ENCODE measurements around the gene MRPL17. TPM values are rescaled to one million over a fixed set of nuclear protein-coding genes. Genes with fewer than 3 reads are reported as not detected.
A peak's percentile ranks its signal among the peaks of the same experiment; 100 is the strongest.

The MRPL17 gene
- total RNA-seq (2022) (78.0 and 88.4 TPM in 2 replicates), Bru-seq, nascent RNA (percentile 81 among the genes with signal in this experiment), BruChase-seq, experiment 1, labeled RNA remaining after a 6-hour chase (percentile 94 among the genes with signal in this experiment), BruChase-seq, experiment 2, labeled RNA remaining after a 2-hour chase (percentile 90 among the genes with signal in this experiment)
- long read RNA-seq, transcript MRPL17-201 (3 exons, 1,969 nt), result major isoform, 151 of 155 reads
- long read RNA-seq, partial matches to known transcripts, result 0 of 155 reads
- long read RNA-seq, other reads (novel, unspliced or antisense), result 2 of 155 reads

DNA sequence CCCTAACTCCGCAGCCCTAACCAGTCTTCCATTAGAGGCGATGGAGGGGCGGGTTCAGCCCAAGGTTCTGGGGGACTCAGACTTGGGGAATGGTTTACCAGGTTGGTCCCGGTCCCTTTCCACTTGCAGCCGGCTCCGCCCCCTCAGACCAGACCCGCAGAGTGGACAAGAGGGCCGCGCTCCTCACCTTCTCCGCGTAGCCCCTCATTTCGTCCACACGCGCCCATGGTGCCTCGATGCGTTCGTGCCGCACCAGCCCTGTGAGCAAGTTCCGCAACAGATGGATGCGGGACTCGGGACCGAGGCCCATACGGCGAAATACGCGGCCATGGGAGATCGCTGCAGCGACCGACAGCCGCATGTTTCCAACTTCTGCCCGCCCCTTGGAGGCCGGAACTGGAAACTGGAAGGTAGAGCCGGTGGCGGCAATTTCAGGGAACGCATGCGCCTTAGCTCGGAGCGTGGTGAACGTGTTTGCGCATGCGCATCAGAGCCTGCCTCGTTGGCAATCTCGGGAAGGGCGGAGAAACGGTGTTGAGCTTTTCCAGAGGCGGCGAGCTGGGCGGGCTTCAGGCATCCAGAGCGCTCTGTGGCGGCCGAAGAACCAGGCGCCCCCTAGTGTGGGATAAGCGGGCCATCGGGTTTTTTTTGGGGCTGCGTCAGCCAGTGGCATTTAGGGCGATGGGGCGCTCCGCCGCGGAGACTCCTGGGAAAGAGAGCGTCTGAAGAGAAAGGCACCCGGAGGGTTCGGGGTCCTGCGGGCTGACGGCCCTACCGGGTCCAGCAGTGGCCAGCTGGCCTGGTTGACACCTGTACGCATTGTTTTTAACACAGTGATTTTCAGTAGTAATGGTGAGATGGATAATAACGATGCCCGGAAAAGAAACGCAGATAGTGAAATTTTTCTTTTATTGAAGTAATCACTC is at the start of gene MRPL17:
Gene MRPL17 (minus strand): TSS at position 405 of the 926 bp plus-strand sequence. CDS start 44 bp downstream, at position 361.
- peaks cover 30% of the 10 kb centered on the region for H3K36me3 Mint-ChIP-seq (ENCODE audit: insufficient read depth, unreplicated experiment)
- peak within 1 kb of the TSS; percentile 100 for H3K4me3 Mint-ChIP-seq (ENCODE audit: unreplicated experiment)
- H3K27me3 Mint-ChIP-seq (ENCODE audit: insufficient read depth, unreplicated experiment), result no peaks in the 10 kb centered on the region
- peak within 1 kb of the TSS; percentile 95 for H3K27ac Mint-ChIP-seq (ENCODE audit: low read depth, unreplicated experiment)
- POLR2A ChIA-PET, result interaction anchor here (0.7 to 4.6 kb wide), 23 partner anchors 9 to 449 kb away, joined by 3 to 56 read pairs (median 4); partner anchors contain the start of genes ARFIP2, FHIP1B, ILK and RRP8
- no TSS peak for BruUV-seq (replicated peaks)
- DNase-seq (ENCODE audit: unreplicated experiment), result peak; percentile 99
- H3K9me3 Mint-ChIP-seq (ENCODE audit: unreplicated experiment), result no peaks in the 10 kb centered on the region
- CTCF ChIA-PET, result interaction anchor here (0.6 to 5.4 kb wide), 36 partner anchors 9 to 619 kb away, joined by 3 to 45 read pairs (median 4); partner anchors contain the start of genes ILK, RRP8, TAF10 and TPP1
- TF ChIP-seq, protein P1, sequence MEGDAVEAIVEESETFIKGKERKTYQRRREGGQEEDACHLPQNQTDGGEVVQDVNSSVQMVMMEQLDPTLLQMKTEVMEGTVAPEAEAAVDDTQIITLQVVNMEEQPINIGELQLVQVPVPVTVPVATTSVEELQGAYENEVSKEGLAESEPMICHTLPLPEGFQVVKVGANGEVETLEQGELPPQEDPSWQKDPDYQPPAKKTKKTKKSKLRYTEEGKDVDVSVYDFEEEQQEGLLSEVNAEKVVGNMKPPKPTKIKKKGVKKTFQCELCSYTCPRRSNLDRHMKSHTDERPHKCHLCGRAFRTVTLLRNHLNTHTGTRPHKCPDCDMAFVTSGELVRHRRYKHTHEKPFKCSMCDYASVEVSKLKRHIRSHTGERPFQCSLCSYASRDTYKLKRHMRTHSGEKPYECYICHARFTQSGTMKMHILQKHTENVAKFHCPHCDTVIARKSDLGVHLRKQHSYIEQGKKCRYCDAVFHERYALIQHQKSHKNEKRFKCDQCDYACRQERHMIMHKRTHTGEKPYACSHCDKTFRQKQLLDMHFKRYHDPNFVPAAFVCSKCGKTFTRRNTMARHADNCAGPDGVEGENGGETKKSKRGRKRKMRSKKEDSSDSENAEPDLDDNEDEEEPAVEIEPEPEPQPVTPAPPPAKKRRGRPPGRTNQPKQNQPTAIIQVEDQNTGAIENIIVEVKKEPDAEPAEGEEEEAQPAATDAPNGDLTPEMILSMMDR (IDR thresholded peaks at IDR 0.05; ENCODE audit: unreplicated experiment), result peak; percentile 75
- intact Hi-C loops (cut with micrococcal nuclease), result loop anchor here (1.0 to 5.0 kb wide), 6 partner anchors 23 to 304 kb away; partner anchors contain the start of genes ILK, RRP8, SMPD1 and TAF10
- peaks cover 12% of the 10 kb centered on the region for H3K4me1 Mint-ChIP-seq (ENCODE audit: insufficient read depth, unreplicated experiment)

DNA sequence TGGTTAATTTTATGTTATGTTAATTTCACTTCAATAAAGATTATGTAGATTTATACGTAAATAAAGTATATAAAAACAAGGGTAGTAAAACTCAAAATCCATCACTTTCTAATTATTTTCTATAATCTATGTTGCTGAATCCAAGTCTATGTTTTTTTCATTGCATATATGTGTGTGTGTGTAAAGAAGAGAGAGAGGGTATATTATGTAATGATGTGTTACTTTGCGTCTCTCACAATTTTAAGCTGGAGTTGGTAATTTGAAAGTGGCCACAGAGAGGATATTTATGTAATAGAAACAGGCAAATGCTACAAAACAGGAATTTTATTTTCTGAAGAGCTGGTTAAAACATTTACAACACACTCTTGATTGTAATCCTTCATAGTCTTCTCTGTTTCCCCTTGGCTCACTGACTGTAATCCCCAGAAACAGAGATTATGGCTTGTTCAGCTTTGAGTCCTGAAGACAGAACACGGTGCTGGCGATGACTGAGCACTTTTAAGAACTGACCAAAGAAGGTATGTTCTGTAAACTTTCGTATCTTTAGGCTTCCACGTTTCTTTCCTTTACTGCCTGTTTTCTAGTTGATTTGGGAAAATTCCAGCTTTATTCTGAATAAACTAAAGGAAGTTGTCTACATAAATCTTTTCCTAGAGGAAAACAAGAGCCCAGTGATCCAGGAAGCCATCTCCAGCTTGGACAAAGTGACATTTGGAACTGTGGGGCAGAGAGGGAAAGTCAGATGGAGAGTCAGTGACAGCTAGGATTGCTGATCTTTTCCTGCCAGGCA is 45.0 kb upstream of the MRPL17 start:
- peaks cover 56% of the 10 kb centered on the region for H3K27me3 Mint-ChIP-seq (ENCODE audit: insufficient read depth, unreplicated experiment)
- CTCF ChIA-PET, result interaction anchor here (0.7 to 2.9 kb wide), 4 partner anchors 10 to 84 kb away, joined by 3 to 20 read pairs (median 8); partner anchors contain the start of gene MRPL17
- no peak overlapping the region for H3K27ac Mint-ChIP-seq (ENCODE audit: low read depth, unreplicated experiment)

DNA sequence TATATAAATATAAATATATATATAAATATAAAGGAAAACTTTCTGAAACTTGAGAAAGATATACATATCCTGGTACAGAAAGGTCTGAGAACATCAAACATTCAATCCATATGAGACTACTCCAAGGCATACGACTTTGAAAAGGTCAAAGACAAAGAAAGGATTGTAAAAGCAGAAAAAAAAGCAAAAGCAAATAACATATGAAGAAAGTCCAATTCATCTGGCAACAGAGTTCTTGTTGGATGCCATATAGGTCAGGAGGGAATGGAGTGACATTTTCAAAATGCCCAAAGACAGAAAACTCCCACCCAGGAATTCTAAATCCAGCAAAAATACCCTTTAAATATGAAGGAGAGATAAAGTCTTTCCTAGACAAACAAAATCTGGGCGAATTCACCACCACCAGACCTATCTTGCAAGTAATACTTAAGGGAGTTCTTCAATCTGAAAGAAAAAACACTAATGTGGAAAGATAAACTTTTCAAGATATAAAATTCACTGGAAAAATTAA is 42.3 kb upstream of the MRPL17 start:
- ChIA-PET POLR2A (no interaction called here), CTCF (interaction anchor here (0.7 to 1.3 kb wide), 3 partner anchors 12 to 32 kb away, joined by 3 to 5 read pairs (median 4); no protein-coding TSS in a partner anchor)
- no TSS peak for BruUV-seq (replicated peaks)
- TF ChIP-seq, protein P1 (IDR thresholded peaks at IDR 0.05; ENCODE audit: unreplicated experiment), result no peak
- Mint-ChIP-seq H3K36me3 (ENCODE audit: insufficient read depth, unreplicated experiment) (no peaks in the 10 kb centered on the region), H3K27ac (ENCODE audit: low read depth, unreplicated experiment) (no peak overlapping the region), H3K27me3 (ENCODE audit: insufficient read depth, unreplicated experiment) (peaks cover 79% of the 10 kb centered on the region), H3K4me1 (ENCODE audit: insufficient read depth, unreplicated experiment) (no peaks in the 10 kb centered on the region), H3K9me3 (ENCODE audit: unreplicated experiment) (no peaks in the 10 kb centered on the region), H3K4me3 (ENCODE audit: unreplicated experiment) (no peak overlapping the region)
- DNase-seq (ENCODE audit: unreplicated experiment), result no peak
- intact Hi-C loops (cut with micrococcal nuclease), result no loop called here

More for the DNA sequence above, 45.0 kb upstream of the MRPL17 start:
- no peak for DNase-seq (ENCODE audit: unreplicated experiment)
- TF ChIP-seq, protein P1 (IDR thresholded peaks at IDR 0.05; ENCODE audit: unreplicated experiment), result no peak
- Mint-ChIP-seq H3K36me3 (ENCODE audit: insufficient read depth, unreplicated experiment) (no peaks in the 10 kb centered on the region), H3K4me1 (ENCODE audit: insufficient read depth, unreplicated experiment) (no peaks in the 10 kb centered on the region), H3K9me3 (ENCODE audit: unreplicated experiment) (no peaks in the 10 kb centered on the region), H3K4me3 (ENCODE audit: unreplicated experiment) (no peak overlapping the region)
- intact Hi-C loops (cut with micrococcal nuclease), result no loop called here
- POLR2A ChIA-PET, result no interaction called here
- BruUV-seq (replicated peaks), result no TSS peak

Measured in MCF 10A (cell line).